ENCODE results near the gene LMBRD1. TPM values are rescaled to one million over a fixed set of nuclear protein-coding genes. Genes with fewer than 3 reads are reported as not detected.

LMBRD1 gene
- total and polyA plus RNA-seq, 2 of the 4 experiments (the other 2 are of a cell fraction) = 3.9 to 8.7 TPM

DNA sequence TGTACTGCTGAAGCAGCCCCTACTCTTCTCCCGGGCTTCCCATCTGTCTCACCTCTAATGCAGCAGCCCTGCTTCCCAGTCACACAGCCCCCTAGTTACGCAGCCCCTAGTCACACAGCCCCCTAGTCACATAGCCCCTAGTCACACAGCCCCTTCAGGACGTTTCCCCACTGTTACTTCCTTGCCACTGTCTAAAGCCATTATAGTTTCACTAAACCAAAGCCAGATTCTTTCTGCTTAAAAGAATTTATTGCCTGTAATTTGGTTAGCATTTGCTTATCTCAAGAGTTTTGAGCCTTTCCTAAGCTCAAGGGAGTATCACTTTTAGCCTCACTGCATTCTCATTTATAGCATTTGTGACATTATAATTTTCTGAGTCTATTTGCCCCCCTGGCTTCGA lies 127.9 kb downstream of the LMBRD1 start:
- H3K56ac ChIP-seq (ENCODE audit: extremely low read depth, insufficient read depth, low read length) = no peak overlapping the region
- H2BK5ac ChIP-seq (ENCODE audit: low read depth, low read length, poor library complexity, severe bottlenecking) = no peak overlapping the region
- DNase-seq (no peak), ATAC-seq (ENCODE audit: low read depth) (no peak)
- H3K9me3 ChIP-seq (ENCODE audit: control insufficient read depth, insufficient read depth, low read length) = no peaks in the 10 kb centered on the region
- no peak overlapping the region for H3K9ac ChIP-seq (ENCODE audit: low read depth, low read length)
- H2BK120ac ChIP-seq (ENCODE audit: low read depth, low read length) = no peak overlapping the region
- H4K5ac ChIP-seq (ENCODE audit: low read depth, low read length) = no peak overlapping the region
- H3K36me3 ChIP-seq (ENCODE audit: control insufficient read depth, insufficient read depth, low read length) = no peaks in the 10 kb centered on the region
- no peak for TF ChIP-seq MXI1 (IDR thresholded peaks at IDR 0.05; ENCODE audit: borderline replicate concordance, low read depth, low read length)
- no peak for TF ChIP-seq FOS (IDR thresholded peaks at IDR 0.05; ENCODE audit: low read depth, low read length)
- TF ChIP-seq BHLHE40 (IDR thresholded peaks at IDR 0.05; ENCODE audit: low read depth, low read length) = no peak
- no peak for TF ChIP-seq CEBPB (IDR thresholded peaks at IDR 0.05; ENCODE audit: low read depth, low read length)
- TF ChIP-seq, protein P1, sequence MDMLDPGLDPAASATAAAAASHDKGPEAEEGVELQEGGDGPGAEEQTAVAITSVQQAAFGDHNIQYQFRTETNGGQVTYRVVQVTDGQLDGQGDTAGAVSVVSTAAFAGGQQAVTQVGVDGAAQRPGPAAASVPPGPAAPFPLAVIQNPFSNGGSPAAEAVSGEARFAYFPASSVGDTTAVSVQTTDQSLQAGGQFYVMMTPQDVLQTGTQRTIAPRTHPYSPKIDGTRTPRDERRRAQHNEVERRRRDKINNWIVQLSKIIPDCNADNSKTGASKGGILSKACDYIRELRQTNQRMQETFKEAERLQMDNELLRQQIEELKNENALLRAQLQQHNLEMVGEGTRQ (IDR thresholded peaks at IDR 0.05; ENCODE audit: low read depth, low read length) = no peak
- no peak for TF ChIP-seq RCOR1 (IDR thresholded peaks at IDR 0.05; ENCODE audit: insufficient replicate concordance, low read length)
- TF ChIP-seq, protein P2, sequence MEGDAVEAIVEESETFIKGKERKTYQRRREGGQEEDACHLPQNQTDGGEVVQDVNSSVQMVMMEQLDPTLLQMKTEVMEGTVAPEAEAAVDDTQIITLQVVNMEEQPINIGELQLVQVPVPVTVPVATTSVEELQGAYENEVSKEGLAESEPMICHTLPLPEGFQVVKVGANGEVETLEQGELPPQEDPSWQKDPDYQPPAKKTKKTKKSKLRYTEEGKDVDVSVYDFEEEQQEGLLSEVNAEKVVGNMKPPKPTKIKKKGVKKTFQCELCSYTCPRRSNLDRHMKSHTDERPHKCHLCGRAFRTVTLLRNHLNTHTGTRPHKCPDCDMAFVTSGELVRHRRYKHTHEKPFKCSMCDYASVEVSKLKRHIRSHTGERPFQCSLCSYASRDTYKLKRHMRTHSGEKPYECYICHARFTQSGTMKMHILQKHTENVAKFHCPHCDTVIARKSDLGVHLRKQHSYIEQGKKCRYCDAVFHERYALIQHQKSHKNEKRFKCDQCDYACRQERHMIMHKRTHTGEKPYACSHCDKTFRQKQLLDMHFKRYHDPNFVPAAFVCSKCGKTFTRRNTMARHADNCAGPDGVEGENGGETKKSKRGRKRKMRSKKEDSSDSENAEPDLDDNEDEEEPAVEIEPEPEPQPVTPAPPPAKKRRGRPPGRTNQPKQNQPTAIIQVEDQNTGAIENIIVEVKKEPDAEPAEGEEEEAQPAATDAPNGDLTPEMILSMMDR (conservative IDR thresholded peaks at IDR 0.05; ENCODE audit: low read depth, low read length) = no peak
- no peak for TF ChIP-seq MAZ (IDR thresholded peaks at IDR 0.05; ENCODE audit: borderline replicate concordance, low read depth, low read length)
- TF ChIP-seq NFE2L2 (IDR thresholded peaks at IDR 0.05; ENCODE audit: low read depth, low read length) = no peak
- TF ChIP-seq MAFK (IDR thresholded peaks at IDR 0.05; ENCODE audit: low read depth, low read length) = no peak
- no peak for TF ChIP-seq RFX5 (IDR thresholded peaks at IDR 0.05; ENCODE audit: low read depth, low read length)
- TF ChIP-seq POLR2A (IDR thresholded peaks at IDR 0.05; ENCODE audit: low read depth, low read length) = no peak
- no peak for TF ChIP-seq SMC3 (IDR thresholded peaks at IDR 0.05; ENCODE audit: low read depth, low read length)
- TF ChIP-seq, protein P3, sequence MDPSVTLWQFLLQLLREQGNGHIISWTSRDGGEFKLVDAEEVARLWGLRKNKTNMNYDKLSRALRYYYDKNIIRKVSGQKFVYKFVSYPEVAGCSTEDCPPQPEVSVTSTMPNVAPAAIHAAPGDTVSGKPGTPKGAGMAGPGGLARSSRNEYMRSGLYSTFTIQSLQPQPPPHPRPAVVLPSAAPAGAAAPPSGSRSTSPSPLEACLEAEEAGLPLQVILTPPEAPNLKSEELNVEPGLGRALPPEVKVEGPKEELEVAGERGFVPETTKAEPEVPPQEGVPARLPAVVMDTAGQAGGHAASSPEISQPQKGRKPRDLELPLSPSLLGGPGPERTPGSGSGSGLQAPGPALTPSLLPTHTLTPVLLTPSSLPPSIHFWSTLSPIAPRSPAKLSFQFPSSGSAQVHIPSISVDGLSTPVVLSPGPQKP (IDR thresholded peaks at IDR 0.05; ENCODE audit: borderline replicate concordance, low read depth, low read length) = no peak
- in situ Hi-C loops (cut with MboI; ENCODE audit: low sequenced_read_pairs) (no loop called here), dilution Hi-C loops (cut with HindIII; ENCODE audit: low sequenced_read_pairs, unreplicated experiment) (no loop called here), intact Hi-C loops (cut with micrococcal nuclease) (no loop called here)
- H3K9me1 ChIP-seq (ENCODE audit: insufficient read depth, low read length) = no peaks in the 10 kb centered on the region
- ChIA-PET CTCF (no interaction called here), POLR2A (ENCODE audit: unreplicated experiment) (no interaction called here)
- H3K18ac ChIP-seq (ENCODE audit: low read depth, low read length) = no peak overlapping the region
- no peak overlapping the region for H3K4me2 ChIP-seq (ENCODE audit: low read depth, low read length)
- WGBS, 2 experiments (ENCODE audit: extremely low coverage in 2 of 2, insufficient read length in 1 of 2) = no CpG with 5 or more reads among the region's 4 CpGs
- no peaks in the 10 kb centered on the region for H3K4me1 ChIP-seq (ENCODE audit: control insufficient read depth, insufficient read depth, low read length)
- no peak overlapping the region for H3K4ac ChIP-seq (ENCODE audit: low read depth, low read length)
- H4K91ac ChIP-seq (ENCODE audit: insufficient read depth, low read depth, low read length) = no peak overlapping the region
- BruUV-seq (replicated peaks) = no TSS peak
- H3K4me3 ChIP-seq (ENCODE audit: insufficient read depth, low read depth, low read length) = no peak overlapping the region
- H2AK5ac ChIP-seq (ENCODE audit: low read depth, low read length) = no peak overlapping the region
- H2AK9ac ChIP-seq (replicated peaks; ENCODE audit: low read depth, low read length, poor library complexity) = no peak overlapping the region
- H3K27me3 ChIP-seq (ENCODE audit: control insufficient read depth, insufficient read depth, low read length) = no peaks in the 10 kb centered on the region
- no peak overlapping the region for H3K14ac ChIP-seq (replicated peaks; ENCODE audit: low read depth, low read length)
- no peak overlapping the region for H2AFZ ChIP-seq (replicated peaks; ENCODE audit: low read length, poor library complexity)
- H3K27ac ChIP-seq (ENCODE audit: insufficient read depth, low read length) = no peak overlapping the region
- H3K79me1 ChIP-seq (ENCODE audit: low read depth in 1 of 2, low read length in 2 of 2) = no peaks in the 10 kb centered on the region
- no peak overlapping the region for H2BK20ac ChIP-seq (ENCODE audit: low read depth, low read length)
- no peak overlapping the region for H3K23ac ChIP-seq (ENCODE audit: low read depth, low read length)
- H2BK15ac ChIP-seq (ENCODE audit: low read depth, low read length) = no peak overlapping the region
- no peak overlapping the region for H4K8ac ChIP-seq (ENCODE audit: low read depth in 2 of 2, low read length in 2 of 2)
- no peaks in the 10 kb centered on the region for H4K20me1 ChIP-seq (ENCODE audit: insufficient read depth, low read length)
